D721Med (cell line): Measurements from ENCODE around the gene RAB8A.

Experiments used
- DNase-seq: peaks from one replicate; pipeline ENCODE4 v3.0.0; 2011; ENCODE audit warnings: low spot score; ENCODE audit not compliant: insufficient read length
- FAIRE-seq: peaks from 2 replicates; lab custom pipeline; 2011; peaks lifted over from hg19 to GRCh38; lab: Jason Lieb, UNC
- TF ChIP-seq, protein P1 (sequence below): IDR thresholded peaks from 2 replicates; pipeline ENCODE4 v1.5.1; 2012; ENCODE audit warnings: mild to moderate bottlenecking, control low read depth; ENCODE audit not compliant: insufficient read depth; ENCODE audit errors: missing control alignments

RAB8A gene

DNA sequence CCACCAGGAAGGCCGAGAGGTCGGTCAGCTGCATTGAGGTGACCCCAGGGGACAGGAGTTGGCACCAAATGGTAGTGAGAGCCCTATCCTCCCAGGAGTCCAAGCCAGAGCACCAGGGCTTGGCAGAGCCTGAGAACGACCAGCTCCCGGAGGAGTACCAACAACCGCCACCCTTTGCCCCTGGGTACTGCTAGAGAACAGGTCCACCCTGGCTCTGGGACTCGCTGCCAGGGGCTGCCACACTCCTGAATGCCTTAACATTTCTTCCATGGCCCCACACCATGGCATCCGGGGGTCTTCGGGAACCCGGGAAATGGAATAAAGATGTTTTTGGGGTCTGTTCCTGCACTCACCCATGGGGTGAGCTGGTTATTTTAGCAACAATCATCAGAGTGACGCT is 45.9 kb downstream of the RAB8A start:
- TF ChIP-seq, protein P1, sequence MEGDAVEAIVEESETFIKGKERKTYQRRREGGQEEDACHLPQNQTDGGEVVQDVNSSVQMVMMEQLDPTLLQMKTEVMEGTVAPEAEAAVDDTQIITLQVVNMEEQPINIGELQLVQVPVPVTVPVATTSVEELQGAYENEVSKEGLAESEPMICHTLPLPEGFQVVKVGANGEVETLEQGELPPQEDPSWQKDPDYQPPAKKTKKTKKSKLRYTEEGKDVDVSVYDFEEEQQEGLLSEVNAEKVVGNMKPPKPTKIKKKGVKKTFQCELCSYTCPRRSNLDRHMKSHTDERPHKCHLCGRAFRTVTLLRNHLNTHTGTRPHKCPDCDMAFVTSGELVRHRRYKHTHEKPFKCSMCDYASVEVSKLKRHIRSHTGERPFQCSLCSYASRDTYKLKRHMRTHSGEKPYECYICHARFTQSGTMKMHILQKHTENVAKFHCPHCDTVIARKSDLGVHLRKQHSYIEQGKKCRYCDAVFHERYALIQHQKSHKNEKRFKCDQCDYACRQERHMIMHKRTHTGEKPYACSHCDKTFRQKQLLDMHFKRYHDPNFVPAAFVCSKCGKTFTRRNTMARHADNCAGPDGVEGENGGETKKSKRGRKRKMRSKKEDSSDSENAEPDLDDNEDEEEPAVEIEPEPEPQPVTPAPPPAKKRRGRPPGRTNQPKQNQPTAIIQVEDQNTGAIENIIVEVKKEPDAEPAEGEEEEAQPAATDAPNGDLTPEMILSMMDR, result no peak
- no peak for FAIRE-seq
- DNase-seq, result no peak

DNA sequence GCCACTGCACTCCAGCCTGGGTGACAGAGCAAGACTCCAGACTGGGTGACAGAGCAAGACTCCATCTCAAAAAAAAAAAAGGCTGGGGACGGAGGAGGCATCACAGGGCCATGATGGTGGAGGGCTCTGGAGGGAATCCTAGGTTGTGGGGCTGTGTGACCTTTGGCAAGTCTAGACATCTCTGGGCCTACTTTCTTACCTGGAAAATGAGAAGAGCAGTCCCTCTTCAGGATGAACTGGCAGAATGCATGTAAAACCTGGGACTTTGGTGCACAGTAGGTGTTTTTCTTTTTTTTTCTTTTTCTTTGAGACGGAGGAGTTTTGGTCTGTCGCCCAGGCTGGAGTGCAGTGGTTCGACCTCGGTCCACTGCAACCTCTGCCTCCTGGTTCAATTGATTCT is 48.0 kb downstream of the RAB8A start:
- TF ChIP-seq, protein P1, result no peak
- FAIRE-seq, result no peak

DNA sequence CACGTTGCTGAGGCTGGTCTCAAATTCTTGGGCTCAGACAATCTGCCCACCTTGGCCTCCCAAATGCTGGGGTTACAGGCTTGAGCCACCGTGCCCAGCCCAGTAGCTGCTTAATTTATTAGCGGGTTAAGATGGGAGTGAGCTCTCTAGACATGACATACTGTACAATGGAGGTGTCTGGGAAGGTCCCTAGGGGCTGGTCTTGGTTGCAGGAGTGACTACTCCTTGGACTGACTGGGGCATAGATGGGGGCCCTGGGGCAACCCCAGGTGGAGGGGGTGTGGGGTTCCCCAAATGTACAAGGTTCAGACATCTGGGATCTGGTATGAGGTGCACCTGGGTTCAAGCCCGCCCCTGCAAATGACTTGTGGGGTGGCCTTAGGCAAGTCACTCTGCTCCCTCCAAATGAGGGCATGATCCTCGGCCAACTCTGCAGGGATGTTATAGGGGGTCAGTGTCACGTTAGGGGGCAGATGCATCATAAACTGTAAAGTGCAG is 48.8 kb downstream of the RAB8A start:
- TF ChIP-seq, protein P1, result no peak
- FAIRE-seq (no peak), DNase-seq (no peak)

More for the DNA sequence above, 48.0 kb downstream of the RAB8A start:
- no peak for DNase-seq

DNA sequence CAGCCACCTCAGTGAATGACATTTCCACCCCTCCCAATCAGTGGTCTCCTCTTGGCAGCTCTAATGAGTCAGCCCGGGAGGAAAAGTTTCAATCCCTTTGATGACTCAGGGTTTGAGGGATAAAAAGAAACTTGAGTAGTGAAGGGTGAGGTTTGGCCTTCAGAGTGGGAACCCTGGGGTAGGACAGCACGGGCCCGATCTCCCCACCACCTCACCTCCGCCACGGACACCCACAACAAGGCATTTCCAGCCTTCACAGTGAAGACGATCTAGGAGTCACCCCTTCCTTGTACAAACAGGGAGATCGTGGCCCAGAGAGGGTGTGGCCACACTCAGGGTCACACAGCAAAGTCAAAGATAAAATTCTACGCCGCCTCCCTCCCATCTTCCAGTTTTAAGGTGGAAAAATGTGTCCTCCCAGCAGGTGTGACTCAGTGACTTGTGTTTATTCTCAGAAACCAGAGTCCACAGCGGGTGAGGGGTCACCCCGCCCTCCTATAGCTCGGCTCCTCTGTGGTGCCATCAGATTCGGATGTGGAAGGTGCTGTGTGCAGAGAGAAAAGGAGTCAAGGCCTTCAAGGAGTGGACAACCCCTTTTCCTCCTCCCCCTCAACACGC is 49.4 kb downstream of the RAB8A start:
- TF ChIP-seq, protein P1, result no peak
- FAIRE-seq (no peak), DNase-seq (no peak)

DNA sequence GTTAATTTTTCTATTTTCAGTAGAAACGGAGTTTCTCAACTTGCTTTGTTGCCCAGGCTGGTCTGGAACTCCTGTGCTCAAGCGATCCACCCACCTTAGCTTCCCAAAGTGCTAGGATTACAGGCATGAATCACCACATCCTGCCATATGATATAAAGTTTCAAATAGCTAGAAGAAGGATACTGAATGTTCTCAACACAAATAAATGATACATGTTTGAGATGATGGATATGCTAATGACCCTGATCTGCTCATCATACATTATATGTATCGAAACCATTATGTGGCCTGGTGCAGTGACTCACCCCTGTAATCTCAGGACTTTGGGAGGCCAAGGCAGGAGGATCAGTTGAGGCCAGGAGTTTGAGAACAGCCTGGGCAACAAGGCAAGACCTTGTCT is 50.2 kb downstream of the RAB8A start:
- TF ChIP-seq, protein P1, result no peak
- no peak for DNase-seq
- FAIRE-seq, result no peak

DNA sequence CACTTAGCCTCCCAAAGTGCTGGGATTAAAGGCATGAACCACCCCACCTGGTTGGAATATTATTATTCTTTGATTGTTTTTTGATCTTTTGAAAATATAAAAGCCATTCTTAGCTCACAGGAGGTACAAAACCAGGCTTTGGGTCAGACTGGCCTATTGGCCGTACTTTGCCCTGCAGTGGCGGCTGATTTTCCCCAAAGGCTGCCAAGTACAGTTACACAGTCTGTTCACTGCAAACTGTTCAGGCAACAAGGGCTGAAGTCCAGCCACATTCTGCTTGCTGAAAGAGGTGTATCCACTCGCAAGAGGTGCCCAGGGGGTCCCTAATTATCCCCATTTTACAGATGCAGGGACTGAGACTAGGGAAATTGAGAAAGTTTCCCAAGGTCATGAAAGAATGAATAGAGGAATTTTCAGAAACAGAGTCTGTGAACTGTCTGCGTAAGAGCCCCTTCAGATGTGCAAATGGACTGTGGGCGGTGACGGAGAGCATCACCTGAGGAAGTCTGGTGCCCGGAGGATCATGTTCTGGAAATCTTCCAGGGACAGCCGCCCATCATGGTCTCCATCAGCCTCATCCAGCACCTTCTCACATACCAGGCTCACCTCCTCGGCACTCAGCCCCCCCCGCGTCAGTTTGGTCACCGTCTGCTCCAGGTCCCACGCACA is 52.7 kb downstream of the RAB8A start:
- no peak for DNase-seq
- no peak for FAIRE-seq
- TF ChIP-seq, protein P1, result no peak

DNA sequence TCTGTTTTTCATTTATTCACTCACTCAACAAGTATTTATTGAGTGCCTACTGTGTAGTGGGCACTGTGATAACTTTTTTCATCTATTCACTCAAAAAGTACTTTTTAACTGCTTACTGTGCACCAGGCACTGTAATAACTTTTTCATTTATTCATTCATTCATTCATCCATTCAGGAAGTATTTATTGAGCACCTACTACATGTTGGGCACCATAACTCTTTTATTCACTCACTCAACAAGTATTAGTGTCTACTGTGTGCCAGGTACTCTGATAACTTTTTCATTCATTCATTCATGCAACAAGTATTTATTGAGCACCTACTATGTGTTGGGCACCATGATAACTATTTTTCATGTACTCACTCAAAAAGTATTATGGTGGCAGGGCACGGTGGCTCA is 54.7 kb downstream of the RAB8A start:
- FAIRE-seq (no peak), DNase-seq (no peak)
- TF ChIP-seq, protein P1, result no peak
